Measurements from ENCODE around the gene SBNO1.

DNA sequence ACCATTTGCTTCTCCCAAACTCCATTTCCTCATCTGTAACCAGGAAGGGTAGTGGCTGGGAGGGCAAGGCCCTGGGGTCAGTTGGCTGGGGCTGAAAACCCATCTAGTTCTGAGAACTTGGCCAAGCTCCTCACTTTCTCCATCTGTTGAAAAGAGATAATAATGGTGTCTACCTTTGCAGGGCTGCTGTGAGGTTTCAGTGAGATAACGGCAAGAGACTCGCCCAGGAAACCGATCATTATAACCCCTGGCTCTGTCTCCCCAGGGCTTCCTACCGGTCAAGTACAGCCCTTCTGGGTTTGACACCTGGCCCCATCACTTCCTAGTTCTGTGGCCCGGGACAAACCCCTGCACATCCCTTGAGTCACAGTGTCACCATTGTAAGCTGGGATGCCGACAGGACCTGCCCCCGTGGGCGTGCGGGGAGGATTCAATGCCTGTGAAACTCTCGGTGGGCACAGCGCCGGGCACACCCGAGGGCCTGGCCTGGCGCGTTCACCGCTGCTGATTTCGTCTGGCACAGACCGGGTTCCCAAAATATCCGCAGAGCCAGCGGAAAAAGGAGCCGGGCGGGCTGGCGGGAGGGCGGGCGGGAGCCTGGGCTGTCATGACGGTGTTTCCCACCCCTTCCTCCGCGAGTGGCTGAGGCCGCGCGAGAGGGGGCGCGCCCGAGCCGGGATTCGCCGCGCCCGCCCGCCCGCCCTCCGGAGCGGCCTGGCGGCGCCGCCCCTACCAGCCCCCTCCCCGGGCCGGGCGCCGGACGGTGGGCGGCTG lies 23.7 kb upstream of the SBNO1 start:
- TF ChIP-seq, protein P1, sequence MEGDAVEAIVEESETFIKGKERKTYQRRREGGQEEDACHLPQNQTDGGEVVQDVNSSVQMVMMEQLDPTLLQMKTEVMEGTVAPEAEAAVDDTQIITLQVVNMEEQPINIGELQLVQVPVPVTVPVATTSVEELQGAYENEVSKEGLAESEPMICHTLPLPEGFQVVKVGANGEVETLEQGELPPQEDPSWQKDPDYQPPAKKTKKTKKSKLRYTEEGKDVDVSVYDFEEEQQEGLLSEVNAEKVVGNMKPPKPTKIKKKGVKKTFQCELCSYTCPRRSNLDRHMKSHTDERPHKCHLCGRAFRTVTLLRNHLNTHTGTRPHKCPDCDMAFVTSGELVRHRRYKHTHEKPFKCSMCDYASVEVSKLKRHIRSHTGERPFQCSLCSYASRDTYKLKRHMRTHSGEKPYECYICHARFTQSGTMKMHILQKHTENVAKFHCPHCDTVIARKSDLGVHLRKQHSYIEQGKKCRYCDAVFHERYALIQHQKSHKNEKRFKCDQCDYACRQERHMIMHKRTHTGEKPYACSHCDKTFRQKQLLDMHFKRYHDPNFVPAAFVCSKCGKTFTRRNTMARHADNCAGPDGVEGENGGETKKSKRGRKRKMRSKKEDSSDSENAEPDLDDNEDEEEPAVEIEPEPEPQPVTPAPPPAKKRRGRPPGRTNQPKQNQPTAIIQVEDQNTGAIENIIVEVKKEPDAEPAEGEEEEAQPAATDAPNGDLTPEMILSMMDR (IDR thresholded peaks at IDR 0.05) = peak; percentile 9
- TF ChIP-seq EZH2 (IDR thresholded peaks at IDR 0.05; ENCODE audit: borderline replicate concordance, insufficient read depth, low read depth, low read length, poor library complexity, severe bottlenecking) = no peak
